Sigmoid colon (tissue), 3 donors: ENCODE results near the gene DNAH9.

Experiments
- POLR2A ChIP-seq, 2 donors: fragments of 450-650 bp; IDR thresholded peaks; one replicate each; pipeline ENCODE4 v1.6.1; 2016; ENCODE audit warnings: antibody characterized with exemption in 2 of 2, mild to moderate bottlenecking in 2 of 2, moderate library complexity in 2 of 2
- TF ChIP-seq, protein P1 (sequence below), 4 experiments: fragments of 450-650 bp in 3 of 4; fragments of 200-600 bp in 1 of 4; IDR thresholded peaks; one replicate each; pipeline ENCODE4 v1.5.1; 2016 to 2019; ENCODE audit warnings: antibody characterized with exemption in 4 of 4, mild to moderate bottlenecking in 3 of 4, moderate library complexity in 2 of 4

DNA sequence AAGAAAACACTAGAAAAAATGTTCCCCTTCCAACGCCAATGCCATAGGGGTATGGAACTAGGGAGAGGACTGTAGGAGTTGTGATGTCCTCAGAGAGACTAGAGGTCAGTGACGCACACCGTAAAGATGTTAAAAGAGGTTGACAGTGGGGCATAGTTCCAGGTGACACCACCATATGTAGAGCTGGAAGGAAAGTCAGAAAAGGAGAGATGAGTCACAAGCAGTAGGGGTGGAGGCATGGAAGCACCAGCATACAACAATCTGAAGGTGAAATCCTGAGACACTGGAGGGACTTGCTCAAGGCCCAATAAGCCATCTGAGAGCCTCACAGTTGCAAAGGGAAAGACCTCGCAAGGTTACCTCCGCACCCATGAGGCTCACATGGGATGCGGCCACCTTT, 323.0 kb downstream of the DNAH9 start:
- TF ChIP-seq, protein P1, sequence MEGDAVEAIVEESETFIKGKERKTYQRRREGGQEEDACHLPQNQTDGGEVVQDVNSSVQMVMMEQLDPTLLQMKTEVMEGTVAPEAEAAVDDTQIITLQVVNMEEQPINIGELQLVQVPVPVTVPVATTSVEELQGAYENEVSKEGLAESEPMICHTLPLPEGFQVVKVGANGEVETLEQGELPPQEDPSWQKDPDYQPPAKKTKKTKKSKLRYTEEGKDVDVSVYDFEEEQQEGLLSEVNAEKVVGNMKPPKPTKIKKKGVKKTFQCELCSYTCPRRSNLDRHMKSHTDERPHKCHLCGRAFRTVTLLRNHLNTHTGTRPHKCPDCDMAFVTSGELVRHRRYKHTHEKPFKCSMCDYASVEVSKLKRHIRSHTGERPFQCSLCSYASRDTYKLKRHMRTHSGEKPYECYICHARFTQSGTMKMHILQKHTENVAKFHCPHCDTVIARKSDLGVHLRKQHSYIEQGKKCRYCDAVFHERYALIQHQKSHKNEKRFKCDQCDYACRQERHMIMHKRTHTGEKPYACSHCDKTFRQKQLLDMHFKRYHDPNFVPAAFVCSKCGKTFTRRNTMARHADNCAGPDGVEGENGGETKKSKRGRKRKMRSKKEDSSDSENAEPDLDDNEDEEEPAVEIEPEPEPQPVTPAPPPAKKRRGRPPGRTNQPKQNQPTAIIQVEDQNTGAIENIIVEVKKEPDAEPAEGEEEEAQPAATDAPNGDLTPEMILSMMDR (IDR thresholded peaks at IDR 0.05), result no peak
- no peak for TF ChIP-seq POLR2A (IDR thresholded peaks at IDR 0.05)
